Activated naive CD4-positive, alpha-beta T cell treated with anti-CD3 and anti-CD28 coated beads, Interleukin-2, amount 10 ng/mL, durations not matched to agents 7 days and 5 days (primary cell): ENCODE data around the gene UBE2U.

Experiments
- CTCF ChIA-PET: fragments of 350-600 bp; sonication (Branson Sonifier 250); formaldehyde crosslinking; loops from one replicate; lab custom pipeline; 2021; ENCODE audit warnings: antibody characterized with exemption; lab: Charles Lee
- DNase-seq: peaks from one replicate; pipeline ENCODE4 v3.0.0-alpha.2; 2020
- H3K27ac Mint-ChIP-seq: one replicate; pipeline ENCODE4 v1.8.0; 2021; ENCODE audit warnings: mild to moderate bottlenecking, moderate library complexity, mixed read lengths
- H3K27me3 Mint-ChIP-seq: one replicate; pipeline ENCODE4 v1.8.0; 2021; ENCODE audit warnings: mild to moderate bottlenecking, mixed read lengths
- H3K36me3 Mint-ChIP-seq: one replicate; pipeline ENCODE4 v1.8.0; 2021; ENCODE audit warnings: mixed read lengths
- H3K4me1 Mint-ChIP-seq: one replicate; pipeline ENCODE4 v1.8.0; 2021; ENCODE audit warnings: mixed read lengths
- H3K4me3 Mint-ChIP-seq: one replicate; pipeline ENCODE4 v1.8.0; 2021; ENCODE audit warnings: mild to moderate bottlenecking, moderate library complexity, mixed read lengths
- H3K9me3 Mint-ChIP-seq: one replicate; pipeline ENCODE4 v1.8.0; 2021; ENCODE audit warnings: mixed read lengths

The UBE2U gene

DNA sequence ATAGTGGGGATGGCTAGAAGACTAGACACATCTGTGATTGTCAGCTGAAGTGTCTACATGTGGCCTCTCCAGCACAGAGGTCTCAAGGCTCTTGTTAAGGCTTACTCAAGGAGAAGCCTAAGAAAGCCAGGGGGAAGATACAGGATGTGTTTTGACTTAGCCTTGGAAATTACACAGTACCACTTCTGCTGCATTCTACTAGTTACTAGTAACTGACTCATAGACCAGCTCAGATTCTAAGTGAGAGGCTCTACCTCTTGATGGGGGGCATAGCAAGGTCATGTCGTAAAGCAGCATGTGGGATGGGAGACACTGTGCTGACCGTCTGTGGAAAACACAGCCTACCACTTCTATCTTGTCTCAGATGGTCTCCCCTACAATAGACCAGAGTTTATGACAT, 99.5 kb downstream of the UBE2U start:
- CTCF ChIA-PET: no interaction called here

GRCh38 chr1:64304823-64305222, 101.4 kb downstream of the UBE2U start:
- Mint-ChIP-seq H3K4me3 (no peak overlapping the region), H3K36me3 (no peaks in the 10 kb centered on the region), H3K27ac (no peak overlapping the region), H3K9me3 (no peaks in the 10 kb centered on the region), H3K27me3 (no peaks in the 10 kb centered on the region), H3K4me1 (no peaks in the 10 kb centered on the region)
- no peak for DNase-seq
- CTCF ChIA-PET: no interaction called here

More for the DNA sequence above, 99.5 kb downstream of the UBE2U start:
- Mint-ChIP-seq H3K4me3 (no peak overlapping the region), H3K4me1 (no peaks in the 10 kb centered on the region), H3K9me3 (no peaks in the 10 kb centered on the region), H3K36me3 (no peaks in the 10 kb centered on the region), H3K27ac (no peak overlapping the region), H3K27me3 (no peaks in the 10 kb centered on the region)
- no peak for DNase-seq

DNA sequence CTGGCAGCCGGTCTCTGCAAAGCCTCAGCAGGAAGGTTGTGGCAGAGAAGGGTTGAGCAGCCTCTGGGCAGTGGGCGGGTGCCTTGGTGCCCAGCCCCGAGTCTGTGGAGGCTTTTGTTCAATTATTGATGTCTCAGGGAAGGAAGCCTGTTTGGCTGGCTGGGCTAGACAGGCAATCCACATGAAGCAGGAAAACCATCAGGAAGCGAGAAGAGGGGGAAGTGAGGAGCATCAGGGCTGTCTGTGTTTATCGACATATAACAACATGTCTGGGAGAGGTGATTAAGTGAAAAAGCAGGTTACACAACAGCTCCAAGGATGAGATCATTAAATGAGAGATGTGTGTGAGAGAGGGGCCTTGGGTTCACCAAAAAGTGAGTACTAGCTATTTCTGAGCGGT, 105.4 kb downstream of the UBE2U start:
- H3K36me3 Mint-ChIP-seq: no peaks in the 10 kb centered on the region
- no peak for DNase-seq
- H3K27me3 Mint-ChIP-seq: no peaks in the 10 kb centered on the region
- H3K9me3 Mint-ChIP-seq: no peaks in the 10 kb centered on the region
- CTCF ChIA-PET: no interaction called here
- no peak overlapping the region for H3K4me3 Mint-ChIP-seq
- H3K4me1 Mint-ChIP-seq: no peaks in the 10 kb centered on the region
- no peak overlapping the region for H3K27ac Mint-ChIP-seq

DNA sequence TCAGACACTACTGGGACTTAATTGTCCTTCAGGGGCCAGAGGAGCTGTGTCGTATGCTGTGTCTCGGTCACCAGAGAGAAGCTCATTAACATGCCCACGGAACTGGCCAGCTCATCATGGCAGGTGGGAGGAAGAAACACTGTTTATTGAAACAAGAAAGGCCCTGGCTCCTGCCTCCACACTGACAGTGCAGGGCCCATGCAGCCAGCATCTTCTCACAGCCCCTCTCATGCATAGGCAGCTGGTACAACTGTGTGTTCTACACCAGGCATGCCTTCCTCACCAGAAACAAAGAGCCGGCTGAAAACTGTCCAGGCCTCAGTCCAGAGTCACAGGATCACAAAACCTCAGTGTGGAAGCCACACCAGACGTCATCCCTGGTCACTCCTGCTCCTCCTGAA, 106.0 kb downstream of the UBE2U start:
- DNase-seq: no peak
- CTCF ChIA-PET: interaction anchor here (1.5 kb wide), 1 partner anchor 90 kb away, joined by 3 read pairs; no protein-coding TSS in a partner anchor
- Mint-ChIP-seq H3K9me3 (no peaks in the 10 kb centered on the region), H3K27ac (no peak overlapping the region), H3K4me1 (no peaks in the 10 kb centered on the region), H3K4me3 (no peak overlapping the region), H3K36me3 (no peaks in the 10 kb centered on the region), H3K27me3 (no peaks in the 10 kb centered on the region)

- Mint-ChIP-seq H3K9me3 (no peaks in the 10 kb centered on the region), H3K36me3 (no peaks in the 10 kb centered on the region), H3K27me3 (peaks cover 1% of the 10 kb centered on the region), H3K4me1 (no peaks in the 10 kb centered on the region), H3K27ac (no peak overlapping the region), H3K4me3 (no peak overlapping the region)
- DNase-seq: no peak
- CTCF ChIA-PET: interaction anchor here (1.5 kb wide), 1 partner anchor 88 kb away, joined by 3 read pairs; no protein-coding TSS in a partner anchor
These were observed 107.3 kb downstream of the UBE2U start for GRCh38 chr1:64310760-64311159.

DNA sequence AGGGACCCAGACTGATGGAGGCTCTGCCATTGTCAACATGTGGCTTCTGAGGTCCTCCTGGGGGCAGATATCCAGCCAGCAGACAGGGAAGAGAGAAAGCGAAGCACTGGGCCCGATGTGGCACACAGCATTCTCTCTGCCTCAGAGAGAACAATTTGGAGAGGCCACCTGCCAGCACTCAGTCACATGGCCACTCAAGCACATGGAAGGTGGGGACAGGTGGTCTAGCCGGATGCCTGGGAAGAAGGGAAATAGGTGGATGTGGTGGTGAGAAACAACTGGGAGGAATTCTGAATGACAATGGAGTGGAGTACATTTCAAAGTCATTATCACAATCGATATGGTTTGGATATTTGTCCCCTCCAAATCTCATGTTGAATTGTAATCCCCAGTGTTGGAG, 109.0 kb downstream of the UBE2U start:
- no peaks in the 10 kb centered on the region for H3K9me3 Mint-ChIP-seq
- H3K4me1 Mint-ChIP-seq: no peaks in the 10 kb centered on the region
- H3K36me3 Mint-ChIP-seq: no peaks in the 10 kb centered on the region
- H3K27ac Mint-ChIP-seq: no peak overlapping the region
- H3K4me3 Mint-ChIP-seq: no peak overlapping the region
- DNase-seq: no peak
- H3K27me3 Mint-ChIP-seq: peaks cover 5% of the 10 kb centered on the region
- CTCF ChIA-PET: interaction anchor here (0.6 kb wide), 1 partner anchor 269 kb away, joined by 3 read pairs; no protein-coding TSS in a partner anchor

GRCh38 chr1:64315402-64315801, 112.0 kb downstream of the UBE2U start:
- H3K4me1 Mint-ChIP-seq: no peaks in the 10 kb centered on the region
- H3K36me3 Mint-ChIP-seq: no peaks in the 10 kb centered on the region
- CTCF ChIA-PET: no interaction called here
- H3K27me3 Mint-ChIP-seq: peaks cover 5% of the 10 kb centered on the region
- no peak overlapping the region for H3K27ac Mint-ChIP-seq
- DNase-seq: no peak
- no peak overlapping the region for H3K4me3 Mint-ChIP-seq
- H3K9me3 Mint-ChIP-seq: no peaks in the 10 kb centered on the region
